ENCODE data around the gene MPHOSPH8. TPM values are rescaled to one million over a fixed set of nuclear protein-coding genes. Genes with fewer than 3 reads are reported as not detected.

The MPHOSPH8 gene
- total RNA-seq, 1 experiment from 2014 or later, result 20.6 TPM

GRCh38 chr13:19646063-19646462, 12.6 kb downstream of the MPHOSPH8 start:
- POLR2A ChIA-PET, result interaction anchor here (0.6 kb wide), 1 partner anchor 48 kb away, joined by 3 read pairs; no protein-coding TSS in a partner anchor
- ATAC-seq, result no peak

GRCh38 chr13:19650742-19651141, 17.3 kb downstream of the MPHOSPH8 start:
- ChIA-PET POLR2A (no interaction called here), CTCF (no interaction called here)
- intact Hi-C loops (cut with micrococcal nuclease; ENCODE audit: unreplicated experiment), result no loop called here
- ATAC-seq, result no peak
- Histone ChIP-seq H3K27me3 (ENCODE audit: control insufficient read depth, insufficient read depth, low read length) (no peaks in the 10 kb centered on the region), H3K9me3 (ENCODE audit: control insufficient read depth, insufficient read depth, low read depth, low read length) (no peaks in the 10 kb centered on the region), H3K27ac (ENCODE audit: low read length) (no peak overlapping the region), H3K4me1 (ENCODE audit: control insufficient read depth, insufficient read depth, low read length) (no peaks in the 10 kb centered on the region), H3K4me3 (ENCODE audit: low read depth in 2 of 2, low read length in 2 of 2) (no peak overlapping the region), H3K36me3 (ENCODE audit: control insufficient read depth, insufficient read depth, low read length) (peaks cover 9% of the 10 kb centered on the region)
- TF ChIP-seq SIN3A (IDR thresholded peaks at IDR 0.05; ENCODE audit: borderline replicate concordance, insufficient read depth, low read depth, low read length) (no peak), REST (IDR thresholded peaks at IDR 0.05; ENCODE audit: insufficient read depth in 1 of 2, low read depth in 2 of 2, low read length in 1 of 2) (no peak), TCF7L2 (IDR thresholded peaks at IDR 0.05; ENCODE audit: low read depth, low read length) (no peak), POLR2AphosphoS5 (IDR thresholded peaks at IDR 0.05; ENCODE audit: low read depth, low read length) (no peak), CTCF (IDR thresholded peaks at IDR 0.05) (no peak)
- in situ Hi-C loops (cut with HindIII; ENCODE audit: low pct_unique_long_range_greater_than_20kb, low sequenced_read_pairs), result no loop called here
- no TSS peak for BruUV-seq (replicated peaks)
- DNase-seq (ENCODE audit: low read depth, low spot score), result no peak

More at GRCh38 chr13:19646063-19646462, 12.6 kb downstream of the MPHOSPH8 start:
- no peaks in the 10 kb centered on the region for H3K9me3 ChIP-seq (ENCODE audit: control insufficient read depth, insufficient read depth, low read depth, low read length)
- H3K27me3 ChIP-seq (ENCODE audit: control insufficient read depth, insufficient read depth, low read length), result no peaks in the 10 kb centered on the region
- H3K4me1 ChIP-seq (ENCODE audit: control insufficient read depth, insufficient read depth, low read length), result no peaks in the 10 kb centered on the region
- intact Hi-C loops (cut with micrococcal nuclease; ENCODE audit: unreplicated experiment) (no loop called here), in situ Hi-C loops (cut with HindIII; ENCODE audit: low pct_unique_long_range_greater_than_20kb, low sequenced_read_pairs) (no loop called here)
- no TSS peak for BruUV-seq (replicated peaks)
- no peak for TF ChIP-seq POLR2AphosphoS5 (IDR thresholded peaks at IDR 0.05; ENCODE audit: low read depth, low read length)
- TF ChIP-seq CTCF (IDR thresholded peaks at IDR 0.05), result no peak
- no peak for TF ChIP-seq REST (IDR thresholded peaks at IDR 0.05; ENCODE audit: insufficient read depth in 1 of 2, low read depth in 2 of 2, low read length in 1 of 2)
- TF ChIP-seq TCF7L2 (IDR thresholded peaks at IDR 0.05; ENCODE audit: low read depth, low read length), result no peak
- TF ChIP-seq SIN3A (IDR thresholded peaks at IDR 0.05; ENCODE audit: borderline replicate concordance, insufficient read depth, low read depth, low read length), result no peak
- H3K36me3 ChIP-seq (ENCODE audit: control insufficient read depth, insufficient read depth, low read length), result peaks cover 9% of the 10 kb centered on the region
- CTCF ChIA-PET, result no interaction called here
- H3K27ac ChIP-seq (ENCODE audit: low read length), result no peak overlapping the region
- DNase-seq (ENCODE audit: low read depth, low spot score), result no peak
- H3K4me3 ChIP-seq (ENCODE audit: low read depth in 2 of 2, low read length in 2 of 2), result no peak overlapping the region

Data from Panc1 (cell line).